Dedifferentiated amniotic fluid mesenchymal stem cell (primary cell): ENCODE data around the gene DLST.
"Not testable (repeated sequence)": the region's sequence is repeated elsewhere in the genome, so short reads cannot be mapped to it uniquely, and the experiment has no call there.

Experiments
- DNase-seq: peaks from one replicate; pipeline ENCODE4 v3.0.0-alpha.2; 2016; ENCODE audit errors: extremely low spot score

The DLST gene

DNA sequence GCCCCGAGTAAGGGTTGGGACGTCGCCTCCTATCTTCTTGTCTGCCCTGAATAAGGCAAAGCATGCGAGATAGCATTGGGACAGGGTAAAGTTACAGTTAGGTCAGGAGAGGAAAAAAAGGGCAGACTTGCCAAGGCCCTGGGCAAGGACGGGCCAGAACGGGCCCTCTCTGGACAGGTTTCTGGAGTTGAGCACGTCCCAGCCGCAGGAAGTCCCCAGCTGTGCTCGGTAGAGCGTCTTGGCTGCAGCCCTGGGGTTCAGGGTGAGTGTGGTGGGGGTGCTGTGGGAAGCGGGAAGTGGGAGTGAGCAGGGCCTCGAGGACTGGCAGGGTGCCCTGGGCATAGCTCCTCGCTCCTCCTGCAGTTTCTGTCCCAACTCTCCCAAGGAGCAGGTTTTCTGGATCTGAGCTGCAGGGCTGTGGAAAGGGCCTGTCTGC is 35.9 kb downstream of the DLST start:
- no peak for DNase-seq

DNA sequence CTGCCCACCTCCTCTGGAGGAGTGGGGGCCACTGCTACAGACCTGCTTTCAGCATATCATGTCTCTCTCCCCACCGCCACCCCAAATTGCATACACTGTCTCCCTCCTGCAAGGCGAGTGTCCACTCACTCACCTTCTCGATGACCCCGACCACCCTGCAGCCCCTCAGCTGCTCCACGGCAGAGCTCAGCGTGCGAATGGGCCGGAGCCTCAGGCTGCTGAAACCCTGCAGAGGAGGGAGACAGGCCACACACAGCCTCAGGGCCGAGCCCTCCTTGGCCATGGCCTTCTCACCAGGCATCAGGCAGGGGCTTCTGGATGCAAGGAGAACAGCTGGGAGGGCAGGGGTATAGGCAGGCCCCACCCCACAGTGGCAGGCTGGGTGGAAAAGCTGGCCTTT is 36.7 kb downstream of the DLST start:
- no peak for DNase-seq

DNA sequence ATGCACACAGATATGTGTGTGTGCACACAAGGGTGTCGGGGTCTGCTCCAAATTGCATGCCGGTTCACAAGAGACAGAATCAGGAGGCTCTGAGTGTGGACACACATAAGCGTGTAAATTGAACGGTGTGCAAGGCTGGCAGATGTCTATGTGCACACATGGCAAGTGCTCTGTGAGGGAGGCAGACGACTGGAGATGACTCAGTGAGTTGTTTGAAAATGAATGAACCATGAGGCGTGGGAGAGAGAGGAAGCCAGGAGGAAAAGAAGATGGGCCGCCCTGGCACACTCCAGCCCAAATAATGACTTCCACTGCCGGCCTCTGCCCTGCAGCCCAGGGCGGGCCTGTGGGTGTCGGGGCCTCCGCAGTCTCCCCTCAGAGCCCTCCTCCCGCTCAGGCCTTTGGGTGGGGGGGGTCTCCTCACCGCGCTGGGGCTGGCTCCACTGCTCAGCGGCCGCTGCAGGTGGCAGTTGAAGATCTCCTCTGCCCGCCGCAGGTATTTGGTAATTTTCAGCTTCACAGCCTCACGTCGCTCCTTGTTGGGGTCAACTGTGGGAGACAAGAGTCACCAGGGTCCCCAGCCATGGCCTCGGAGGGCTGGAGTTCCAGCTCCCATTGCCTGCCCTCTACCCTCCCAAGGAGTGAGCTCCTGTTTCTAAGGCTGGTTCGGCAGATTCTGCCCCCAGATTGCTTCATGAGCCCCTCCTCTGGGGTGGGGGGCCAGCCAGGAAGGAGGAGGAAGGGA is 37.9 kb downstream of the DLST start:
- no peak for DNase-seq

DNA sequence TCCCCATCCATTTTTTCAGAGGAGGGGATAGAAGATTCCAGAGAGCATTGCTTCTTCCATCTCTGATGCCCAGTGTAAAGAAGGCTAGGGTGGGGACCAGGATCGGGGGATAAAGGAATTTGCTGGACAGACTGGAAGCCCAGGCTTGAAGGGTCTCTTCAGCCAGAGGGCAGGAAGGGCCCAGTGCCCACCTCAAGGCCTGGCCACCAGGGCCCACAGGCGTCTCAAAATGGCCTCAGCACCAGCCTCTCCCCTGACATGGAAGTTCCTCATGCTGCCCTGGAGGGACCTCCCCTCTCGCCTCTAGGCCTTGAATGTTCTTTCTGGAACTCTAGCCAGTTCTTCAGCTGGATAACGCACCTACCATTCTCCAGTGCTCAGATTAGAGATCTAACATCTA is 38.6 kb downstream of the DLST start:
- DNase-seq = no peak

DNA sequence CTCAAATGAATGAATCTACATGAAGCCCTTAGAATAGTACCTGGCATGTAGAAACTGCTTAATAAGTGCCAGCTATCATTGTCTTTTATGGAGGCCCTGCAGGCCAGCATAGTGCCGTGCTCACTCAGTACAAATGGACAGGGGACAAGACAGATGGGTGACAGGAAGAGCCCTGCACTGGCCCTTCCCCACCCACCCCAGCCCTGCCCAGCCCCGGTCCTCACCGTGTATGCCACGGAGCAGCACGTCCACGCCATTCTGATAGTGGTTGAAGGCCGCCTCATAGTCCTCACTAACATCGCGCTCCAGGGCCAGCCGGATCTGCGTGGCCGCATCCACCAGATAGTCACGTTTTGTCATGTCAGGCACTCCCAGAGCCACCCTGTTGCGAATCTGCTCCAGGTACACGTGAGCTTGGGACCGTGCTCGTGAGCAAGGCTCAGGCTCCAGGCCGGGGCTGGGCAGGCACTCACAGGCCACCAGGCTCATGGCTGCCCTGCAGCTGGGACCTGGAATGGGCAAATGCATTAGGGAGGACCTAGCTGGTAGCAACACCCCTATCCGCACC is 39.4 kb downstream of the DLST start:
- no peak for DNase-seq

DNA sequence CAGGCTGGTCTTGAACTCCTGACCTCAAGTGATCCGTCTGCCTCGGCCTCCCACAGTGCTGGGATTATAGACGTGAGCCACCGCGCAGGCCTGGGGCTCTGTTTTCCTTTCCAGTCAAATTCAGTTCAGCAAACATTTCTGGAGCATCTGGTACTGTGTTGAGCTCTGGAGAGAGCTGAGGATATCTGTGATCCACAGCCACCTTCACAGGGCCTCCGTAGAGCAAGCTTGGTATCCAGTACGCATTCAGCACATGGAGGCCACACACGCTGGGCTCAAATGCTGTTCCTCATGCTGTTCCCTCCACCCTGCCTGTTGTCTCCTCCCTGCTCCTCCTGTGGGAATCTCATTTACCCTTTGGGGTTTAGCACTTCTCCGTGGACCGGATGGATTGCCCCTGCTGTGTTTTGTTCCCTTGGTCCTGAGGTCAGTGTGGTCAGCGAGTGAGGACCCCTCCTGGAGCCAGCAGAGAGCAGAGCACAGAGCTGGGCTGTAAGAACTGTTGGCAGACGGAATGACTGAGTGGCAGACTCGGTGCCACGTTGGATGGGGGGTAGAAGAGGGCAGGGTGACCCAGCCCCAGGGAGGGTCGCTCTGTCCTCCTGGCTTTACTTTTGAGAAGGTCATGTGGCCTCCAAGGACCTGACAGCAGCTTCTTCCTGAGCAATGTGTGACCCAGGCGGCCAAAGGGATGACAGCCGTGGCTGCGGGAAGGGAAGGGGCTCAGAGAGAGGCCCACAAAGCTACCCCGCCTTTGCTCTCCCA is 40.5 kb downstream of the DLST start:
- no peak for DNase-seq

DNA sequence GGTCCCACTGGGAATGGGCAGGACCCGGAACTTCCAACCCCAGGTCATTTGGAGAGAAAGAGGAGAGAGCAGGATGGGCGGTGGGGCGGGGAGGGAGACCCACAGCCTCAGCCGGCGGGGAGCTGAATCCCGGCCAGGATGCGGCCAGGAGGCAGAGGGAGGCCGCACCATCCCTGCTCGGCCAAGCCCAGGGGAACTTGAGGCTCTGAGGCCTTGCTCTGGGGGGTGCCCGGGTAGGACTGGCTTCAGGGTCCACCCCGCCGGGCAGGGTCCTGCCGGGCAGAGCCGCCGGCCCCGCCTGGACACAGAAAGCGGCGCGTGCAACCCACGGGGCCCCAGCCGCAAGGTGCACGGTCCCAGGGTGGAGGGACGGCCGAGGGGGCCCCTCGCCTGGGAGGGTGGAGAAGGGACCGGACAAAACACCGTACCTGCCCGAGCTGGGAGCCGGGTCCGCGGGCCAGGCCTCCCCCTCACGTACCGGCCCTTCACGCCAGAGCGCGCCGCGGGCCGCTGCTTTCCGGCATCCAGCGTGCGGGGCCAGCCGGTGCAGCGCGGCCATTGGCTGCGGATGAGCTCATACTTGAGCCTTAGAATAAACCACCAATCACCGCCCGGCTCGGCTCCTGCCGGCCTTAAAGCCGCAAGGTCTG is 41.2 kb downstream of the DLST start, which contains the start of gene RPS6KL1:
Gene RPS6KL1, minus strand, starts transcription at position 509 of the 650 bp plus-strand sequence. CDS start 1,719 bp downstream, outside the sequence.
- DNase-seq = no peak

DNA sequence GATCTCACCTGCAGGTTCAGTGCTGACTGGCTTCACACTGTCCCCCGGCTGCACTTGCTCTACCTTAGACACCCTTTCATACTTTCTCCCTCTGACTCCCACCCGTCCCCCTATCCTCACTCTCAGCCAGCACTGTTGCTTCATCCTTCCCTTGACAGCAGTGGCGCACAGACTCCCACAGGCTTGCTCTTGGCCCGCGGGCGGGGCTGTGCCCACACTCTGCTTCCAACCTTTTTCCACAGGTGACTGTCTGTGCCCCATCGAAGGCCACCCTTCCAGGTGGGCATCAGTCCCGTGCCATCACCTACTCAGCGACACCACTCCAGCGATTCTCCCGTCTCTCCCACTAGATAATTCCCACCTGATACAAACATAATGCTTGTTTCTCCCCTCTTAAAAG is 42.3 kb downstream of the DLST start:
- no peak for DNase-seq

DNA sequence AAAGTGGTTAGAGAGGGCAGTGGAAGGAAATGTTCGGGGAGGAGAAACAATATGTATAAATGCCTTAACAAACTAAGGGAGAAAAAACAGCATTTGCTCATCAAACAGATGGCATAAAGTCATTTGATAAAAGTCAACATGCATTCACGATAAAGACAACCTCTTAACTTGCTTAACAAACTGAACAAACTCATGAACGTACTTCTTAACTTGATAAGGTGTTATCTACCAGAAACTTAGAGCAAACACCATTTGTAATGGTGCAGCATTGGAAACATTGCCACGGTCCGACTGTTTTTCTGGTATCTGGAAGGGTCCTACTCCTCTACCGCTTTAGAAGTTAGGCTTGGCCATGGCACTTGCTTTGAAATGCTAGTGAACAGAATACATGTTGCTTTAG is 45.5 kb downstream of the DLST start:
- no peak for DNase-seq

DNA sequence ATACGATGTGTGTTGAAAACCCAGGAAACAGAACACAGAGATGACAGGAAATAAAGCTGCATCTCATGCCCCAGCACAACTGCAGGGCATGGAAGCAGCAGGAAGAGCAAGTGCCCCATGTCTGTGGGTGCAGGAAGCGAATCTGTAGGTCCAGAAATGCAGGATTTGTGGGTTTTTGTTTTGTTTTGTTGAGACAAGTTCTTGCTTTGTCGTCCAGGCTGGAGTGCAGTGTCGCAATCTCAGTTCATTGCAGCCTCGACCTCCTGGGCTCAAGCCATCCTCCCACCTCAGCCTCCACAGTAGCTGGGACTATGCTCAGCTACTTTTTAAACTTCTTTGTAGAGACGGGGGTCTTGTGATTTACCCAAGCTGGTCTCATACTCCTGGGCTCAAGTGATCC is 47.5 kb downstream of the DLST start:
- DNase-seq = no peak

DNA sequence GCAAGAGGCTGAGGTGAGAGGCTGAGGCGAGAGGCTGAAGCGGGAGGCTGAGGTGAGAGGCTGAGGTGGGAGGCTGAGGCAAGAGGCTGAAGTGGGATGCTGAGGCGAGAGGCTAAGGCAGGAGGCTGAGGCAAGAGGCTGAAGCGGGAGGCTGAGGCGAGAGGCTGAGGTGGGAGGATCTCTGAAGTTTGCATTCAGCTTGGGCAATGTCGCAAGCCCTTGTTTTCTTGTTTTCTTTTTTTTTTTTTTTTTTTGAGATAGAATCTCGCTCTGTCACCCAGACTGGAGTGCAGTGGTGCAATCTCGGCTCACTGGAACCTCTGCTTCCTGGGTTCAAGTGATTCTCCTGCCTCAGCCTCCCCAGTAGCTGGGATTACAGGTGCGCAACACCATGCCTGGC is 50.0 kb downstream of the DLST start:
- not testable (repeated sequence) for DNase-seq

DNA sequence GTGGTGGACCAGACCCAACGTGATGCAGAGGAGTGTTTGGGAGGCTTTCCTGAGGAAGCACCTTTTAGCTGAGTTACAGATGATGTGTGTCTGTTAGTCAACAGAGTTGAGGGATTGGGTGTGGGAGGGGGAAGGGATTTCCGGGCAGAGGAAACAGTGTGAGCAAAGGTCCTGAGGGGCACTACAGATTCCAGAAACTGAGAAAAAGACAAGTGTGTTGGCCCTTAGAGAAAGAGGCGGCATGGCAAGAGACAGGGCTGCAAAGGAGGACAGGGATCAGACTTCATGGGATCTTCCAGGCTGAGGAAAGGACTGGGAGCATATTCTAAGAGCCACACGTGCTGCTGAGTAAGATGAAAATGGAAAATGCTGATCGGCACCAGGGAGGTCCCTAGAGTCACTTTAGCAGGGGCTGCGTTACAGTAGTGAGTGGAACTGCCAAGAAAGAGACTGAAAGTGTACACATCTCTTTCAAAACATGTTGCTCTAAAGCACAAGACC is 50.7 kb downstream of the DLST start:
- DNase-seq = no peak

DNA sequence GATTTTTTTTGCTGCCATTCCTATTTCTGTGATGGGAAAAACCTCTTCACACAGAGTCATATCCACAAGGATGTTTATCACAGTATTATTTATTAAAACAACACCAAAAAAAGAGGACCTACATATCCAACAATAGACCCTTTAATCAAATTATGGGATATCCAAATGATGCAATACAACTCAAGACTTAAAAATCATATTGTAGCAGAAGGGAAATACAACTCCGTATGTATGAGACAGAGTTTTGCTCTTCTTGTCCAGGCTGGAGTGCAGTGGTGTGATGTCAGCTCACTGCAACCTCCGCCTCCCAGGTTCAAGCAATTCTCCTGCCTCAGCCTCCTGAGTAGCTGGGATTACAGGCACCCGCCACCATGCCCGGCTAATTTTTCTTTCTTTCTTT is 51.2 kb downstream of the DLST start:
- DNase-seq = not testable (repeated sequence)

DNA sequence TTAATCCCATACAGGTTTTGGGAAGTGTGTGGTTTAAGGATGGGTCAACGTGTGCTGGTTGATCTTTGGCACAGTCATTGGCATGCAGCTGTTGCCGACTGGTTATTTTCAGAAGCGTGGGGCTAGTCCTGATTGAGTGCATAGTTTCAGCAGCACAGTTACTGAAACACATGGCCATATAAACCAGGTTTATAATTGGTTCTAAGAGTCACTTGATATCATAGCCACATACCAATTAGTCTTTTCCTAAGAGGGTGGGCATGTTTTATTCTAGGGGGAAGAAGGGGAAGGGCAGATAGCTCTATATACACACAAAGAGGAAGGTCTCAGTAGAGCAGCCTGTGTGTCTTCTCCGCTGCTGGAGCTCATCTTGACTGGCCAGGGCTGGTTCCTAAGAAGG is 52.3 kb downstream of the DLST start:
- DNase-seq = no peak

DNA sequence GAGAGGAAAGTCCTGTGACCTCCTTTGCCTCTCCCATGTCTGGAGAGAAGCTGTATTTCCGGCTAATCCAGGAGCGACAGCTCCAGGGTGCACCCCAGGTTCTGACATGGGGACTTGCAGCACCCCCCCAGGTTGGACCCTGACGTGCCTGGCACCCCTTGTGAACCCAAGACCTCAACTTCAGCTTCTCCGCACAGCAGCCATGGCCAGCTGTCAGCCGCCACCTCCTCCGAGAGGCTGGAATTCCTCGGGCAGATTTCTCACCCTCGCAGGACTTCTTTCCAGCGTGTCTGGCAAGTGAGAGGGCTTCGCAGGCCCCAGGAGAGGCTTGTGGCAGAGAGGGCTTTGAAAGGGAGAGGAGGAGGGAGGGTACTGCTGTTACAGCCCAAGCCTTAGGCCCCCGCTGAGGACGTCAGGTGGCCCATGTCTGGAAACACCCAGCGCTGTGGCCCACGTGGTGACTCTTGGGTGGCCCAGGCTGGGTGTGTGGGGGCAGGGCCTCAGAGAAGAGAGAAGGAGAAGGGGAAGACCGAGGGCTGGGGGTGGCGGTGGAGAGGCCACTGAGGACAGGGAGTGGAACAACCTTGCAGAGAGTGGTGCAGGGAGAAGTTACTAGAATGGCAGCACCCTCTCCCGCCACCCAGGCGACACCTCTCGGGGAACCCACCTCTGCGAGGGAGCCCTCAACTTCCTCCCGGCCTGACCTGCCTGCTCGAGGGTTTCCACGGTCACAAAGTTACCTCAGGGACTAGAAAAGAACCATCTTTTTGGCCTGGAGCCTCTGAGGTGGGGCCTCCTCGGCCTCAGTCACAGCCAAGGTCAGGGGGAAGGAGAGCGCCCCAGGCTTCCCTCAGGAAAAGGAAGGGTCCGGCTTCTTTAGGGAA is 53.0 kb downstream of the DLST start:
- no peak for DNase-seq

DNA sequence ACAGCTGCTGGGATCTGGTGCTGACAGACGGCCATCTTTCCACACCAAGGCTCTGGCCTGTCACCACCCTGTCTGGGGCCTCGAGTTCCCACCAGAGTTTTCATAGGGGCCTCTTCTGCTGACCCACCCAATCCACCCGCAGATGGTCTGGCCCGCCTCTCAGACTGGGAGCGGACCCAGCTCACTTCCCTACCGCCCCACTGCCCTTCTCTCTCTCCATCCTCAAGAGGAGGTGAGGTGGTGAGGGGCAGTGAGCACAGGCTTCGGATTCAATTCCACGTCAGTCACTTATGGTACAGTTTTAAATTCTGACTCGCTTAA is 53.6 kb downstream of the DLST start:
- DNase-seq = no peak

DNA sequence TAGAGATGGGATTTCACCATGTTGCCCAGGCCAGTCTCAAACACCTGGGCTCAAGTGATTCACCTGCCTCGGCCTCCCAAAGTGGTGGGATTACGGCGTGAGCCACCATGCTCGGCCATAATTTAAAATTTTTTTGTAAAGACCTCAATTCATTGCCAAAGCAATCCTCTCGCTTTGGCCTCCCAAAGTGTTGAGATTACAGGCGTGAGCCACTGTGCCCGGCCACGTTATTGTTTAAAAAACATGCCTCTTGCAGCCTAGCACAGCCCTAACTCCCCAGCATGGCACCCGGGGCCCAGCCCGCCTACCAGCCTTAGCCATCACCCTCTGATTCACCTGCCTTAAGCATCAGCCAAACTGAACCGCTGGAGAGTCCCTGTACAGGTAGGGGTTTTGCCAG is 54.4 kb downstream of the DLST start:
- DNase-seq = no peak

DNA sequence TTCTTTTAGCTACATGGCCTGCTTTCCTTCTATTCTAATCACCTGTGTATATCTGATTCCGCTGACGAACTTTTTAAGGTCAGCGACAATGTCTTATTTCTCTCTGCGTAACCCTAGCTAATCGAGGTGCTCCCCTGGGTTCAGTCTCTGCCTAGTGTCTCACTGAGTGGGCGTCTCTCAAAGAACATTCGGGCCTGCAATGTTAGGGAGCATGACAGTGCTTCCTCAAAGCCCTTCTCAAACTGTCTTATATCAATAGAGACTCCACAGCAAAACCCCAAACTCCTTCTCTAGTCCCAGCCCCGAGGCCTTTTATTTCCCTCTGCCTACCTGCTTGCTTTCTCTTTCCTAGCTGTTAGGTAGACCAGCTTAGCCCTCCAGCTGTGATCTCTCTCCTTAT is 55.0 kb downstream of the DLST start:
- no peak for DNase-seq

DNA sequence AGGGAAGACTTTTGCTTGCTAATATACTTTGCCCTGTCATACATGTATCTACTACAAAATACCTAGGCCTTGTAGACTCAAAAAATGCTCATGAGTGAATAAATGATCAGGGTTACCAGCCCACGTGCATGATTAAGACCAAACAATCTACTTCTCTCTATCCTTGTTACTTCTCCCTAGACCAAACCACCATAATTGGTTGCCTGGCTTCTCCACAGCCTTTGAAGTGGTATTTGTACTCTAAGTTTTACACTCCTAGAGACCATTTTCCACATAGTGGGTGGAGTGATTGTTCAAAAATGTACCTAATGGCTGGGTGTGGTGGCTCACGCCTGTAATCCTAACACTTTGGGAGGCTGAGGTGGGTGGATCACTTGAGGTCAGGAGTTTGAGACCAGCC is 55.5 kb downstream of the DLST start:
- no peak for DNase-seq

DNA sequence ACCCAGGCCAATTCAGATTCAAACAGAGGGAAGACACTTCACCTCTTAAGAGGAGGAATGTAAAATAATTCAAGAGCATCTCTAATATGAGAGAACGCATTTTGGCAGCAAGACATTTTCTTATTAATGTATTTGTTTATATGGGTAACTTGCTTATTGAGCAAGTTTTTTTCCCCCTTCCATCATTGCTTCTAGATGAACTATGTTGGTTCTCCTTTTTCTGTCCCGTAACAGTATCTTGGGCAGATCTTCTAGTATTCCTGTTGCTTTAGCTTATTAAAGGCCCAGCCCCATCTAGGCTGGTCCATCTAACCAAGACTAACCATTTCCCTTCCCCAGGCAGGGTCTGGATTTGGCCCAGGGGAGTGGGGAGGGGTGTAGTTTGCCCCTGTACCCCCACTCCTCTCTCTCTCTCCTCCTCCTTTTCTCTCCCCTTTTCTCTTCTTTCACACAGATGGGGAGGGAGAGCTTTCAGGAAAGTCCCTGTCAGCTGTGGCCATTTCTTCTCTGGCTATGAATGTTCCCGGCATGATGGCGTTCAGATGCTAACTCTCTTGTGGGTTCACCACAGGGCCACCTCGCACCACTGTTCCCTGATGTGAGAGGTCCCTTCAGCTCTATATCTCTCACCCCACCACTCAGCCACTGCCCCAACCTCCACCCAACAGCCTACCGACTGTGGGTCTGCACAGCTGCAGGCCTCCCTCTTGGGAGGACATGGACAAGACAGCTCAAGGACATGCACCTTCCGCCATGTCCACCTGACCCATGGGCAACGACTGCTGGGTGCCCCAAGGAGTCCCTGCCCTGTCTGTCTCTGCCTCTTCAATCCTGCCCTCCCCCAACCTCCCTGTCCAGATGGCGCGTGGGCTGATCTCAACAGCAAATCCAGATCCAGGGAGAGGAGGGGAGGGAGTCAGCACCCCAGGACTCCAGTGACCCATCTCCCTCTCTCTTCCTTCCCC is 57.1 kb downstream of the DLST start:
- no peak for DNase-seq
